K562 treated with DMSO at 1 percent for 12 hours (cell line): Measurements from ENCODE around the gene LINC01488. TPM values are rescaled to one million over a fixed set of nuclear protein-coding genes. Genes with fewer than 3 reads are reported as not detected.

Experiments used
- total RNA-seq: library from RNA; unstranded; fragments of 300-600 nt; gene quantifications from 2 replicates; pipeline ENCODE4 v1.2.3, GENCODE V29; 2022; ENCODE audit not compliant: insufficient read depth

LINC01488 gene
- not detected in 2 replicates for total RNA-seq

DNA sequence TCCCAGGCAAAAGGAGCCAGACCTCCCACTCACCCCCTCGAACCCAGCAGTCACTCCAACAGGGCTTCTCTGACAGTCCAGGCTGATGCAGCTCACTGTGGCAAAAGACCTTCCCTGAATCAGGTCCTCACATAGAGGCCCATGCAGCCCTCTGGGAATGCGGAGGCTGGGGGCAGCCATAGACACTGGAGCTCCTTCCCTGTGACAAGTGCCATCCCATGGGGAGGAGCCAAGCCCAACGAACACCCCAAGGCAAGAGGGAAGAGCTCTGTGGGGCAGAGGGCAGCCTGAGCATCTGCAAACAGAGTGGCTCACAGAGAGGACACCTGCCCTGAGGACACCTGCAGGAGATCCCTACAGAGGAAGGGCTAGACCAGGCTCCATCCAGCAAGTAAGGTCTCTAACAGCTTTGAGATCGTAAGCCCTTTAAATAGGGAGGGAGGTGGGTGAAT, at the start of gene LINC01488:
Gene LINC01488 (plus strand): TSS at position 271 of the 452 bp plus-strand sequence.

Other genes with a start within 250 kb of the LINC01488 start
- 31.8 and 32.0 TPM in 2 replicates for gene MYEOV, start 187.5 kb upstream of the LINC01488 start, total RNA-seq
- 1.6 and 2.9 TPM in 2 replicates for gene CCND1, start 159.5 kb downstream of the LINC01488 start, total RNA-seq
- 14.7 and 32.6 TPM in 2 replicates for gene LTO1, start 193.7 kb downstream of the LINC01488 start, total RNA-seq
- not detected in 2 replicates for gene FGF19, start 222.4 kb downstream of the LINC01488 start, total RNA-seq